Osteocyte (in vitro differentiated cells): ENCODE data around the gene TMEM242. TPM values are rescaled to one million over a fixed set of nuclear protein-coding genes. Genes with fewer than 3 reads are reported as not detected.
"Not testable (repeated sequence)": the region's sequence is repeated elsewhere in the genome, so short reads cannot be mapped to it uniquely, and the experiment has no call there.

Experiments
- DNase-seq: peaks from one replicate; pipeline ENCODE4 v3.0.0; 2021; ENCODE audit warnings: mixed read lengths; ENCODE audit not compliant: unreplicated experiment; ENCODE audit errors: extremely low spot score
- H3K27ac Mint-ChIP-seq: one replicate; pipeline ENCODE4 v1.8.0; 2021; ENCODE audit warnings: mild to moderate bottlenecking, mixed read lengths; ENCODE audit not compliant: unreplicated experiment
- H3K27me3 Mint-ChIP-seq: one replicate; pipeline ENCODE4 v1.8.0; 2021; ENCODE audit warnings: mixed read lengths; ENCODE audit not compliant: unreplicated experiment
- H3K36me3 Mint-ChIP-seq: one replicate; pipeline ENCODE4 v1.8.0; 2021; ENCODE audit warnings: mixed read lengths; ENCODE audit not compliant: unreplicated experiment
- H3K4me1 Mint-ChIP-seq: one replicate; pipeline ENCODE4 v1.8.0; 2021; ENCODE audit warnings: mixed read lengths; ENCODE audit not compliant: unreplicated experiment
- H3K4me3 Mint-ChIP-seq: one replicate; pipeline ENCODE4 v1.8.0; 2021; ENCODE audit warnings: mild to moderate bottlenecking, moderate library complexity, mixed read lengths; ENCODE audit not compliant: unreplicated experiment
- H3K9me3 Mint-ChIP-seq: one replicate; pipeline ENCODE4 v1.8.0; 2021; ENCODE audit warnings: mixed read lengths; ENCODE audit not compliant: unreplicated experiment
- CTCF ChIP-seq: fragments of 200-600 bp; sonication (generic); IDR thresholded peaks from 2 replicates; pipeline ENCODE4 v1.5.0; 2021; ENCODE audit warnings: antibody characterized with exemption, mild to moderate bottlenecking, moderate library complexity
- total RNA-seq: library from RNA; stranded (reverse); gene quantifications from 2 replicates; pipeline ENCODE4 v1.2.1, GENCODE V29; 2021

Gene TMEM242
- total RNA-seq, 1 donor from 2014 or later = 12.7 TPM

- Mint-ChIP-seq H3K27ac (no peak overlapping the region), H3K27me3 (peaks cover 57% of the 10 kb centered on the region), H3K4me1 (no peaks in the 10 kb centered on the region), H3K36me3 (no peaks in the 10 kb centered on the region), H3K9me3 (no peaks in the 10 kb centered on the region), H3K4me3 (no peak overlapping the region)
- no peak for DNase-seq
- no peak for TF ChIP-seq CTCF
Observed at GRCh38 chr6:157343732-157344131, 20.4 kb upstream of the TMEM242 start.

GRCh38 chr6:157339432-157339831 lies 16.1 kb upstream of the TMEM242 start:
- Mint-ChIP-seq H3K36me3 (no peaks in the 10 kb centered on the region), H3K27me3 (peaks cover 56% of the 10 kb centered on the region), H3K4me3 (no peak overlapping the region), H3K4me1 (no peaks in the 10 kb centered on the region), H3K27ac (no peak overlapping the region), H3K9me3 (no peaks in the 10 kb centered on the region)
- peak; percentile 20 for TF ChIP-seq CTCF
- DNase-seq = no peak

- Mint-ChIP-seq H3K27ac (no peak overlapping the region), H3K4me3 (no peak overlapping the region), H3K36me3 (no peaks in the 10 kb centered on the region), H3K4me1 (no peaks in the 10 kb centered on the region), H3K27me3 (peaks cover 61% of the 10 kb centered on the region), H3K9me3 (no peaks in the 10 kb centered on the region)
- no peak for DNase-seq
- no peak for TF ChIP-seq CTCF
Observed at GRCh38 chr6:157337751-157338150, 14.4 kb upstream of the TMEM242 start.

- not testable (repeated sequence) for H3K4me3 Mint-ChIP-seq, DNase-seq, H3K27ac Mint-ChIP-seq, H3K9me3 Mint-ChIP-seq, H3K36me3 Mint-ChIP-seq, H3K4me1 Mint-ChIP-seq
- peaks cover 57% of the 10 kb centered on the region for H3K27me3 Mint-ChIP-seq
Observed at GRCh38 chr6:157337276-157337675, 14.0 kb upstream of the TMEM242 start.

GRCh38 chr6:157335829-157336228 lies 12.5 kb upstream of the TMEM242 start:
- no peak overlapping the region for H3K4me3 Mint-ChIP-seq

More at GRCh38 chr6:157335829-157336228, 12.5 kb upstream of the TMEM242 start:
- H3K9me3 Mint-ChIP-seq = no peaks in the 10 kb centered on the region
- peaks cover 53% of the 10 kb centered on the region for H3K27me3 Mint-ChIP-seq
- H3K27ac Mint-ChIP-seq = no peak overlapping the region
- H3K4me1 Mint-ChIP-seq = no peaks in the 10 kb centered on the region
- no peak for DNase-seq
- TF ChIP-seq CTCF = no peak
- H3K36me3 Mint-ChIP-seq = no peaks in the 10 kb centered on the region
